H1 (cell line): ENCODE measurements around the gene TTC22. TPM values are rescaled to one million over a fixed set of nuclear protein-coding genes. Genes with fewer than 3 reads are reported as not detected.

Source experiments
- CTCF ChIA-PET: fragments of 300-600 bp; sonication (Branson Sonifier 250); formaldehyde crosslinking; loops from one replicate; lab custom pipeline; 2021; ENCODE audit not compliant: partially characterized antibody; lab: Charles Lee
- POLR2A ChIA-PET: fragments of 300-600 bp; sonication (Branson Sonifier 250); formaldehyde crosslinking; loops from one replicate; lab custom pipeline; 2021; ENCODE audit warnings: inconsistent platforms; ENCODE audit not compliant: partially characterized antibody; lab: Charles Lee
- DNase-seq, 2 experiments: peaks; one replicate each; pipeline versions ENCODE4 v3.0.0 to v3.0.0-alpha.2; 2010 to 2022; ENCODE audit warnings: low spot score in 2 of 2, low read depth in 1 of 2, mixed read lengths in 1 of 2
- FAIRE-seq: peaks from 2 replicates; lab custom pipeline; 2011; peaks lifted over from hg19 to GRCh38; lab: Jason Lieb, UNC
- H2AFZ ChIP-seq: 2 replicates; pipeline ENCODE4 v1.8.1; 2012; ENCODE audit warnings: low read length, inconsistent platforms
- H2AK5ac ChIP-seq: 2 replicates; pipeline ENCODE4 v1.6.1; 2013; ENCODE audit warnings: low read depth, low read length
- H2BK120ac ChIP-seq: replicated peaks from 2 replicates; pipeline ENCODE3; 2013; ENCODE audit warnings: low read depth, low read length, inconsistent platforms
- H2BK12ac ChIP-seq: 2 replicates; pipeline ENCODE4 v1.6.1; 2013; ENCODE audit warnings: low read depth, low read length
- H2BK15ac ChIP-seq: 2 replicates; pipeline ENCODE4 v1.6.1; 2013; ENCODE audit warnings: low read length
- H2BK20ac ChIP-seq: 2 replicates; pipeline ENCODE4 v1.6.1; 2013; ENCODE audit warnings: low read length
- H2BK5ac ChIP-seq: 2 replicates; pipeline ENCODE4 v1.6.1; 2013; ENCODE audit warnings: low read depth, low read length
- H3K14ac ChIP-seq: 2 replicates; pipeline ENCODE4 v1.6.1; 2013; ENCODE audit warnings: inconsistent platforms; ENCODE audit not compliant: insufficient read length
- H3K18ac ChIP-seq: 2 replicates; pipeline ENCODE4 v1.6.1; 2013; ENCODE audit warnings: low read length; ENCODE audit errors: extremely low read depth
- H3K23ac ChIP-seq: 2 replicates; pipeline ENCODE4 v1.6.1; 2013; ENCODE audit warnings: inconsistent platforms; ENCODE audit not compliant: insufficient read length
- H3K23me2 ChIP-seq: 2 replicates; pipeline ENCODE4 v1.6.1; 2013; ENCODE audit warnings: low read depth, low read length
- H3K27ac ChIP-seq: 2 replicates; pipeline ENCODE4 v1.6.1; 2011; ENCODE audit warnings: low read depth, low read length, inconsistent platforms
- H3K27me3 ChIP-seq, 4 experiments: replicated peaks in 1 of 4; 1 replicate in 1 of 4; 2 replicates in 3 of 4; pipeline versions ENCODE4 v1.6.1 to v1.8.1; 2011 to 2013; ENCODE audit warnings: low read length in 3 of 4, mild to moderate bottlenecking in 3 of 4, inconsistent platforms in 2 of 4, mixed read lengths in 2 of 4, moderate library complexity in 1 of 4; ENCODE audit not compliant: control insufficient read depth in 3 of 4, insufficient read depth in 3 of 4; ENCODE audit errors: extremely low read depth in 1 of 4
- H3K36me3 ChIP-seq, 4 experiments: 2 replicates each; pipeline versions ENCODE4 v1.6.1 to v1.8.1; 2011 to 2013; ENCODE audit warnings: mild to moderate bottlenecking in 4 of 4, low read length in 3 of 4, moderate library complexity in 2 of 4, control low read depth in 1 of 4, inconsistent platforms in 1 of 4; ENCODE audit not compliant: insufficient read depth in 4 of 4, control insufficient read depth in 2 of 4
- H3K4ac ChIP-seq: replicated peaks from 2 replicates; pipeline ENCODE3; 2013; ENCODE audit warnings: low read length, low read depth, mixed read lengths, inconsistent platforms; ENCODE audit not compliant: insufficient read length
- H3K4me1 ChIP-seq, 4 experiments: replicated peaks in 1 of 4; 1 replicate in 1 of 4; 2 replicates in 3 of 4; pipeline versions ENCODE4 v1.6.1 to v1.8.1; 2011 to 2013; ENCODE audit warnings: low read length in 3 of 4, inconsistent platforms in 2 of 4, mixed read lengths in 1 of 4; ENCODE audit not compliant: insufficient read depth in 4 of 4, control insufficient read depth in 3 of 4
- H3K4me2 ChIP-seq, 2 experiments: 2 replicates each; pipeline versions ENCODE4 v1.6.1 to v1.8.1; 2011 to 2013; ENCODE audit warnings: low read depth in 2 of 2, low read length in 2 of 2, control low read depth in 1 of 2, inconsistent platforms in 1 of 2, mild to moderate bottlenecking in 1 of 2; ENCODE audit not compliant: insufficient read depth in 1 of 2
- H3K4me3 ChIP-seq, 4 experiments: fragments of 200-600, 300-600 bp in 1 of 4; sonication (generic), shearing (Covaris generic), sonication (Bioruptor Twin) in 1 of 4; 2 replicates each; pipeline versions ENCODE4 v1.5.1 to v1.8.1; 2011 to 2016; ENCODE audit warnings: low read length in 4 of 4, low read depth in 3 of 4, control low read depth in 2 of 4, inconsistent platforms in 2 of 4, mild to moderate bottlenecking in 2 of 4, mixed read lengths in 1 of 4, moderate library complexity in 1 of 4; ENCODE audit not compliant: insufficient read depth in 2 of 4; ENCODE audit errors: extremely low read depth in 1 of 4
- H3K56ac ChIP-seq: replicated peaks from 2 replicates; pipeline ENCODE3; 2013; ENCODE audit warnings: low read depth, mild to moderate bottlenecking, mixed read lengths, low read length, inconsistent platforms; ENCODE audit not compliant: insufficient read length
- H3K79me1 ChIP-seq: 2 replicates; pipeline ENCODE4 v1.6.1; 2013; ENCODE audit warnings: low read depth, low read length, control low read depth
- H3K79me2 ChIP-seq, 2 experiments: 2 replicates each; pipeline versions ENCODE4 v1.6.1 to v1.8.1; 2012 to 2013; ENCODE audit warnings: low read length in 2 of 2, mild to moderate bottlenecking in 2 of 2, inconsistent platforms in 1 of 2; ENCODE audit not compliant: insufficient read depth in 2 of 2, control insufficient read depth in 1 of 2
- H3K9ac ChIP-seq, 4 experiments: replicated peaks in 1 of 4; 1 replicate in 1 of 4; 2 replicates in 3 of 4; pipeline versions ENCODE4 v1.6.1 to v1.8.1; 2011 to 2013; ENCODE audit warnings: low read depth in 3 of 4, low read length in 3 of 4, control low read depth in 2 of 4, mild to moderate bottlenecking in 2 of 4, moderate library complexity in 2 of 4, inconsistent platforms in 1 of 4; ENCODE audit errors: extremely low read depth in 1 of 4
- H3K9me3 ChIP-seq, 2 experiments: 2 replicates each; pipeline versions ENCODE4 v1.6.1 to v1.8.1; 2012 to 2013; ENCODE audit warnings: mild to moderate bottlenecking in 2 of 2, moderate library complexity in 2 of 2, control low read depth in 1 of 2, inconsistent platforms in 1 of 2, low read depth in 1 of 2, low read length in 1 of 2, mixed read lengths in 1 of 2; ENCODE audit not compliant: insufficient read depth in 2 of 2
- H4K20me1 ChIP-seq, 2 experiments: replicated peaks in 1 of 2; 2 replicates each; pipeline versions ENCODE3 to v1.8.1; 2011 to 2013; ENCODE audit warnings: inconsistent platforms in 2 of 2, low read length in 2 of 2, mild to moderate bottlenecking in 1 of 2; ENCODE audit not compliant: insufficient read depth in 2 of 2, control insufficient read depth in 1 of 2
- H4K5ac ChIP-seq: 2 replicates; pipeline ENCODE4 v1.6.1; 2013; ENCODE audit warnings: low read length, low read depth, mixed read lengths, inconsistent platforms; ENCODE audit not compliant: insufficient read length
- H4K8ac ChIP-seq: 2 replicates; pipeline ENCODE4 v1.8.0; 2013; ENCODE audit warnings: mild to moderate bottlenecking, moderate library complexity, low read length, inconsistent platforms; ENCODE audit not compliant: insufficient read depth; ENCODE audit errors: extremely low read depth
- H4K91ac ChIP-seq: replicated peaks from 2 replicates; pipeline ENCODE3; 2013; ENCODE audit warnings: low read length, mixed read lengths, inconsistent platforms; ENCODE audit not compliant: insufficient read length
- POLR2A ChIP-seq, 2 experiments: IDR thresholded peaks; 1 replicate in 1 of 2; 2 replicates in 1 of 2; pipeline ENCODE4 v1.6.1; 2011; ENCODE audit warnings: low read depth in 2 of 2, low read length in 2 of 2, mild to moderate bottlenecking in 2 of 2; ENCODE audit errors: control extremely low read depth in 1 of 2
- WGBS, 2 experiments: shearing (Covaris generic) in 1 of 2; methylation state at CpG; one replicate each; pipeline versions ENCODE4 v1.1.6 to v1.1.7; 2013 to 2015; ENCODE audit warnings: low lambda C conversion rate in 2 of 2, mixed read lengths in 2 of 2, inconsistent platforms in 1 of 2, low coverage in 1 of 2, missing lambda C conversion rate in 1 of 2; ENCODE audit not compliant: insufficient replicate concordance in 2 of 2, insufficient coverage in 1 of 2, insufficient read length in 1 of 2; ENCODE audit errors: extremely low coverage in 1 of 2, missing lambda C conversion rate in 1 of 2; 5-methylcytosine and 5-hydroxymethylcytosine counted together
- polyA plus RNA-seq, 7 experiments: library from polyadenylated mRNA; depleted of rRNA in 3 of 7; stranded (reverse) in 5 of 7; unstranded in 2 of 7; fragments of >200 nt in 5 of 7; fragments of 200-250 nt in 2 of 7; gene quantifications; 1 replicate in 5 of 7; 2 replicates in 1 of 7; 4 replicates in 1 of 7; pipeline versions ENCODE4 v1.2.1 to v1.2.3, GENCODE V29; 2011 to 2013; ENCODE audit warnings: missing spikeins in 2 of 7, mixed read lengths in 2 of 7
- total RNA-seq: library from RNA; stranded (reverse); fragmentation: NEBNext Ultra II Directional; extraction: Animal tissue kit (Norgen Biotek cat#: 25700); gene quantifications from 2 replicates; pipeline ENCODE4 v1.2.1, GENCODE V29; 2021

Gene TTC22
- total and polyA plus RNA-seq, 2 of the 8 experiments (the other 6 are each of a cell fraction or from before 2014, with no cell fraction given): 1.00 to 1.6 TPM

DNA sequence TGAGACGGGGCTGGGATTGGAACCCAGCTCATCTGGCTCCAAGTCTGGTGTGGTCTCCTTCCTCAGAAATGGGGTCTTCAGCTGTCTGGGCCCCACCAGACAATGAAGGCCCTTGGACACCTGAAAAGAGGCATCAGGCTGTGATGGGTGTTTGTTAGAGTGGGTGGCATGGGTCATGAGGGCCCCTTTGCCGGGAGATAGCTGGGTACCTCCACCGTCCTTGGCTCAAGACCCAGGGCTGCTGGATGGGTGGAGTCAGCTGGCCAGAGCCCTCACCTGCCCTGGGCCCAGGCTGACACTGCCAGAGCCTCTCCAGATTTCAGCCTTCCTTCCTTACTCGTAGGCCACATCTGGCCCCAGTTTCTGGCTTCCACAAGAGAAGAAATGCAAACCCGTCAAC is 13.4 kb upstream of the TTC22 start:
- Histone ChIP-seq H3K56ac (no peak overlapping the region), H3K23ac (no peak overlapping the region), H4K91ac (no peak overlapping the region), H2BK12ac (peak overlapping the region; percentile 72; the same call in 1 of the 2 replicates), H3K36me3 (no peaks in the 10 kb centered on the region), H2BK15ac (0 out of 2 replicates have a peak overlapping the region, but pooled peaks have one; percentile 92), H3K4me2 (peak overlapping the region in 1 of 2 experiments; percentile 52; a peak in 1 of 4 replicates), H3K9me3 (no peaks in the 10 kb centered on the region), H3K4me3 (no peak overlapping the region; a peak in 1 of 8 replicates), H3K27ac (no peak overlapping the region), H3K18ac (peak overlapping the region; percentile 75), H3K23me2 (no peaks in the 10 kb centered on the region; the same call in 1 of the 2 replicates), H4K8ac (no peak overlapping the region), H4K20me1 (no peaks in the 10 kb centered on the region), H3K79me1 (no peaks in the 10 kb centered on the region), H2BK120ac (no peak overlapping the region), H3K79me2 (no peaks in the 10 kb centered on the region), H2AFZ (no peak overlapping the region), H3K9ac (no peak overlapping the region), H3K14ac (no peak overlapping the region), H4K5ac (no peak overlapping the region), H3K27me3 (no peaks in the 10 kb centered on the region; a peak in 2 of 7 replicates), H2BK20ac (0 out of 2 replicates have a peak overlapping the region, but pooled peaks have one; percentile 32), H2BK5ac (no peak overlapping the region; the same call in 1 of the 2 replicates), H2AK5ac (no peak overlapping the region), H3K4me1 (peaks cover 4 to 30% (median 18%) of the 10 kb centered on the region in 4 experiments), H3K4ac (no peak overlapping the region)
- 93% methylated on average over 5 of the region's 5 CpGs; no CpG with 5 or more reads in 1 of the 2 experiments for WGBS, 2 experiments
- CTCF ChIA-PET: interaction anchor here (0.9 to 3.5 kb wide), 8 partner anchors 7 to 179 kb away, joined by 3 to 22 read pairs (median 4); partner anchors contain the start of gene TTC22
- DNase-seq (peak in 1 of 2 experiments; percentile 37), FAIRE-seq (no peak)
- POLR2A ChIA-PET: interaction anchor here (1.2 kb wide), 1 partner anchor 13 kb away, joined by 3 read pairs; no protein-coding TSS in a partner anchor
- TF ChIP-seq POLR2A (IDR thresholded peaks at IDR 0.05; ENCODE audit: control extremely low read depth in 1 of 2, low read depth in 2 of 2, low read length in 2 of 2): no peak
